ENCODE data around the gene AACS. TPM values are rescaled to one million over a fixed set of nuclear protein-coding genes. Genes with fewer than 3 reads are reported as not detected.

The AACS gene
- total RNA-seq, 1 experiment from 2014 or later, result 46.8 TPM

DNA sequence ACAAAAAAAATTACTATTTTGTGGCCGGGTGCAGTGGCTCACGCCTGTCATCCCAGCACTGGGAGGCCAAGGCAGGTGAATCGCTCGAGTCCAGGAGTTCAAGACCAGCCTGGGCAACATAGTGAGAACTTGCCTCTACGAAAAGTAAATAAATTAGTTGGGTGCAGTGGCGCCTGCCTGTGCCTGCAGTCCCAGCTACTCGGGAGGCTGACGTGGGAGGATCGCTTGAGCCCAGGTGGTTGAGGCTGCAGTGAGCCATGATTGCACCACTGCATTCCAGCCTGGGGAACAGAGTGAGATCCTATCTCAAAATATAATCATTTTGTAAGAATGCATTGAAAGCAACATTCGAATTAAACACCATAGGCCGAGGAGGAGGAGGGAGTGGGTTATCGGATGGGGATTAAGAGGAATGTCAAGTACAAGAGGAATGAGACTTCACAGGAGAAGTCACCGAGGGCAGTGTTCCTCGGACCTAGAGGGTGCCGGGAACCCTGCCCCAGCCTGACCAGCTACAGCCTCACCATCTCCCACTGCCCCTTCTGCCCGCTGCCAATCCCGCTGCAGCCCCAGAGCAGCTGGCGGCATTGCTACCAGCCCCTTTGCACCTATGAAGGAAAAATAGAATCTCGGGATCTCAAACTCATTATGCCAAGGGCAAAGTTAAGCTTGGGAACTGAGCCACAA lies 32.6 kb upstream of the AACS start:
- Histone ChIP-seq H3K4me2 (no peak overlapping the region), H3K79me2 (ENCODE audit: low read depth) (no peaks in the 10 kb centered on the region), H4K20me1 (ENCODE audit: insufficient read depth) (no peaks in the 10 kb centered on the region), H3K36me3 (ENCODE audit: low read depth) (no peaks in the 10 kb centered on the region), H3F3A (ENCODE audit: insufficient read depth, low read depth) (no peaks in the 10 kb centered on the region; the same call in 1 of the 2 replicates), H3K27ac (no peak overlapping the region), H3K27me3 (ENCODE audit: insufficient read depth, low read depth) (no peaks in the 10 kb centered on the region), H3K4me3 (no peak overlapping the region), H3K9me2 (ENCODE audit: insufficient read depth) (no peaks in the 10 kb centered on the region), H3K9me3 (ENCODE audit: insufficient read depth, low read depth) (no peaks in the 10 kb centered on the region), H3K4me1 (replicated peaks; ENCODE audit: insufficient read depth) (no peaks in the 10 kb centered on the region), H2AFZ (no peak overlapping the region)
- BruUV-seq (replicated peaks), result no TSS peak
- TF ChIP-seq, protein P1, sequence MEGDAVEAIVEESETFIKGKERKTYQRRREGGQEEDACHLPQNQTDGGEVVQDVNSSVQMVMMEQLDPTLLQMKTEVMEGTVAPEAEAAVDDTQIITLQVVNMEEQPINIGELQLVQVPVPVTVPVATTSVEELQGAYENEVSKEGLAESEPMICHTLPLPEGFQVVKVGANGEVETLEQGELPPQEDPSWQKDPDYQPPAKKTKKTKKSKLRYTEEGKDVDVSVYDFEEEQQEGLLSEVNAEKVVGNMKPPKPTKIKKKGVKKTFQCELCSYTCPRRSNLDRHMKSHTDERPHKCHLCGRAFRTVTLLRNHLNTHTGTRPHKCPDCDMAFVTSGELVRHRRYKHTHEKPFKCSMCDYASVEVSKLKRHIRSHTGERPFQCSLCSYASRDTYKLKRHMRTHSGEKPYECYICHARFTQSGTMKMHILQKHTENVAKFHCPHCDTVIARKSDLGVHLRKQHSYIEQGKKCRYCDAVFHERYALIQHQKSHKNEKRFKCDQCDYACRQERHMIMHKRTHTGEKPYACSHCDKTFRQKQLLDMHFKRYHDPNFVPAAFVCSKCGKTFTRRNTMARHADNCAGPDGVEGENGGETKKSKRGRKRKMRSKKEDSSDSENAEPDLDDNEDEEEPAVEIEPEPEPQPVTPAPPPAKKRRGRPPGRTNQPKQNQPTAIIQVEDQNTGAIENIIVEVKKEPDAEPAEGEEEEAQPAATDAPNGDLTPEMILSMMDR (conservative IDR thresholded peaks at IDR 0.05), result no peak
- no peak for TF ChIP-seq EZH2 (IDR thresholded peaks at IDR 0.05; ENCODE audit: low read depth)
- intact Hi-C loops (cut with micrococcal nuclease; ENCODE audit: unreplicated experiment), result no loop called here
- CTCF ChIA-PET, result no interaction called here
- no peak for DNase-seq
- POLR2A ChIA-PET (ENCODE audit: unreplicated experiment), result no interaction called here

DNA sequence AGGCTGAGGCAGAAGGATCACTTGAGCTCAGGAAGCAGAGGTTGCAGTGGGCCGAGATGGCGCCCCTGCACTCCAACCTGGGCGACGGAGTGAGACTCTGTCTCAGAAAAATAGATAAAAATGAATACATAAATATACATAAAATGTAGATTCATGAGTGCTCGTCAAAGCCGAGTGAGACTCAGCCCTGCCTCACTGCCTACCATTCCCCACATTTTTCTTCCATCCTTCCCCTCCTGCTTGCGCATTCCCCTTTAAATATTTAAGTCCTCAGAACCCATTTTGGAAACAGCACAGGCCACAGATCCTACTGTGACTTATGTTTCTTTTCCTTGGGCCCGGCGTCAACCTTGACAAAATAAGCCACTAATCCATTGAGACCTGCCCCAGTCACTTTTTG lies 31.9 kb upstream of the AACS start:
- Histone ChIP-seq H3K4me1 (replicated peaks; ENCODE audit: insufficient read depth) (no peaks in the 10 kb centered on the region), H3F3A (ENCODE audit: insufficient read depth, low read depth) (no peaks in the 10 kb centered on the region; the same call in 1 of the 2 replicates), H3K9me2 (ENCODE audit: insufficient read depth) (no peaks in the 10 kb centered on the region), H3K27me3 (ENCODE audit: insufficient read depth, low read depth) (no peaks in the 10 kb centered on the region), H4K20me1 (ENCODE audit: insufficient read depth) (no peaks in the 10 kb centered on the region), H3K4me2 (no peak overlapping the region), H2AFZ (no peak overlapping the region), H3K79me2 (ENCODE audit: low read depth) (no peaks in the 10 kb centered on the region), H3K36me3 (ENCODE audit: low read depth) (no peaks in the 10 kb centered on the region), H3K4me3 (no peak overlapping the region), H3K27ac (no peak overlapping the region), H3K9me3 (ENCODE audit: insufficient read depth, low read depth) (no peaks in the 10 kb centered on the region)
- BruUV-seq (replicated peaks), result no TSS peak
- no peak for DNase-seq
- ChIA-PET CTCF (no interaction called here), POLR2A (ENCODE audit: unreplicated experiment) (no interaction called here)
- TF ChIP-seq, protein P1 (conservative IDR thresholded peaks at IDR 0.05), result no peak
- no peak for TF ChIP-seq EZH2 (IDR thresholded peaks at IDR 0.05; ENCODE audit: low read depth)
- intact Hi-C loops (cut with micrococcal nuclease; ENCODE audit: unreplicated experiment), result no loop called here

DNA sequence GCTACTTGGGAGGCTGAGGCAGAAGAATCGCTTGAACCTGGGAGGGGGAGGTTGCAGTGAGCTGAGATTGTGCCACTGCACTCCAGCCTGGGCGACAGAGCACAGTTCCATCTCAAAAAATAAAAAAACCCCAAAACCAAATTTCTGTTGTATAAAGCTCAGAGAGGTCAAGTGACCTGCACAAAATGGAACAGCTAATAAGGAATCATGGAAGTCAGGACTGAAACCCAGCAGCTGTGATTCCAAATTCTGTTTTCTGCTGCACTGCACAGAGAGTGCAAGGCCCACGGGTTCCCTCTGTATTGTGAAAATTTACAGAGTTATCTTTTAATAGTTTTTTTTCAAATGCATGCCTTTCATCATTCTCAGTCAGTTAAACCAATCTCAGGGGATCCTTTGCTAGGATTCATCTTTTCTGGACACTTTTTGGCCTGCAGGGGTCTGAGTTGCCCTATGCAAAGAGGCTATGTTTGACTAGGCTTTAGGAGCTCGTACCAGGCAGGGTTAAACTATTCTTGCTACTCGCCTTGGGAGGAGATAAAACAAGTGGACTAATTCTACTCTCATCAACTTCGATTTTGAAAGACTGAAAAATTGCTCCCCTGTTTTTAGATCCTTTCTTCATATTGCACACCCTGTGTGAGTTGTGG lies 26.1 kb upstream of the AACS start:
- Histone ChIP-seq H3K27ac (no peak overlapping the region), H3F3A (ENCODE audit: insufficient read depth, low read depth) (no peaks in the 10 kb centered on the region; the same call in 1 of the 2 replicates), H4K20me1 (ENCODE audit: insufficient read depth) (no peaks in the 10 kb centered on the region), H3K79me2 (ENCODE audit: low read depth) (no peaks in the 10 kb centered on the region), H3K4me1 (replicated peaks; ENCODE audit: insufficient read depth) (no peaks in the 10 kb centered on the region), H2AFZ (no peak overlapping the region), H3K9me3 (ENCODE audit: insufficient read depth, low read depth) (no peaks in the 10 kb centered on the region), H3K36me3 (ENCODE audit: low read depth) (no peaks in the 10 kb centered on the region), H3K9me2 (ENCODE audit: insufficient read depth) (no peaks in the 10 kb centered on the region), H3K4me2 (no peak overlapping the region), H3K4me3 (no peak overlapping the region), H3K27me3 (ENCODE audit: insufficient read depth, low read depth) (no peaks in the 10 kb centered on the region)
- CTCF ChIA-PET, result no interaction called here
- no TSS peak for BruUV-seq (replicated peaks)
- no peak for DNase-seq
- no peak for TF ChIP-seq EZH2 (IDR thresholded peaks at IDR 0.05; ENCODE audit: low read depth)
- TF ChIP-seq, protein P1 (conservative IDR thresholded peaks at IDR 0.05), result no peak
- POLR2A ChIA-PET (ENCODE audit: unreplicated experiment), result interaction anchor here (0.6 kb wide), 1 partner anchor 122 kb away, joined by 3 read pairs; no protein-coding TSS in a partner anchor
- intact Hi-C loops (cut with micrococcal nuclease; ENCODE audit: unreplicated experiment), result no loop called here
